ENCODE measurements around the gene CBL. TPM values are rescaled to one million over a fixed set of nuclear protein-coding genes. Genes with fewer than 3 reads are reported as not detected.

Gene CBL
- total and polyA plus RNA-seq, 3 donors from 2014 or later = 58.5 to 65.7 (median 59.3) TPM

GRCh38 chr11:119207415-119207960, 1.3 kb downstream of the CBL start:
- Histone ChIP-seq H3K4me3 (peak overlapping the region in 1 of 2 donors; percentile 90), H3K27ac (peak overlapping the region in 1 of 2 donors; percentile 98), H3K36me3 (ENCODE audit: low read depth, missing control alignments) (no peaks in the 10 kb centered on the region), H3K27me3 (no peaks in the 10 kb centered on the region), H3K9me3 (no peaks in the 10 kb centered on the region), H3K4me1 (no peaks in the 10 kb centered on the region)
- no peak for TF ChIP-seq POLR2A (IDR thresholded peaks at IDR 0.05)
- TF ChIP-seq, protein P1, sequence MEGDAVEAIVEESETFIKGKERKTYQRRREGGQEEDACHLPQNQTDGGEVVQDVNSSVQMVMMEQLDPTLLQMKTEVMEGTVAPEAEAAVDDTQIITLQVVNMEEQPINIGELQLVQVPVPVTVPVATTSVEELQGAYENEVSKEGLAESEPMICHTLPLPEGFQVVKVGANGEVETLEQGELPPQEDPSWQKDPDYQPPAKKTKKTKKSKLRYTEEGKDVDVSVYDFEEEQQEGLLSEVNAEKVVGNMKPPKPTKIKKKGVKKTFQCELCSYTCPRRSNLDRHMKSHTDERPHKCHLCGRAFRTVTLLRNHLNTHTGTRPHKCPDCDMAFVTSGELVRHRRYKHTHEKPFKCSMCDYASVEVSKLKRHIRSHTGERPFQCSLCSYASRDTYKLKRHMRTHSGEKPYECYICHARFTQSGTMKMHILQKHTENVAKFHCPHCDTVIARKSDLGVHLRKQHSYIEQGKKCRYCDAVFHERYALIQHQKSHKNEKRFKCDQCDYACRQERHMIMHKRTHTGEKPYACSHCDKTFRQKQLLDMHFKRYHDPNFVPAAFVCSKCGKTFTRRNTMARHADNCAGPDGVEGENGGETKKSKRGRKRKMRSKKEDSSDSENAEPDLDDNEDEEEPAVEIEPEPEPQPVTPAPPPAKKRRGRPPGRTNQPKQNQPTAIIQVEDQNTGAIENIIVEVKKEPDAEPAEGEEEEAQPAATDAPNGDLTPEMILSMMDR (IDR thresholded peaks at IDR 0.05) = no peak
- WGBS, 2 donors = 27 to 32% methylated on average over 11 of the region's 11 CpGs
- intact Hi-C loops (cut with DNase I; ENCODE audit: low total_unique reads) = loop anchor here (5.0 kb wide), 1 partner anchor 115 kb away; no protein-coding TSS in a partner anchor
- no peak for DNase-seq

DNA sequence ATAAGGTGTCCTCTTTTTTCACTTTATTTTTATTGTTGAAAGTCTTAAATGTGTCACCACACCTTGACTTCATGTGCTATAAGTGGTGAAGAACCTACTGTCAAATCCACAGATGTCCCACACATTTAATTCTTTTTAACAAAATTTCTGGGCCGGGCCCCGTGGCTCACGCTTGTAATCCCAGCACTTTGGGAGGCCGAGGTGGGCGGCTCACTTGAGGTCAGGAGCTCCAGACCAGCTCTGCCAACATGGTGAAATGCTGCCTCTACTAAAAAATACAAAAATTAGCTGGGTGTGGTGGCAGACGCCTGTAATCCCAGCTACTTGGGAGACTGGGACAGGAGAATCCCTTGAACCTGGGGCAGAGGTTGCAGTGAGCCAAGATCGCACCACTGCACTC, 3.0 kb downstream of the CBL start:
- H3K9me3 ChIP-seq = no peaks in the 10 kb centered on the region
- H3K27ac ChIP-seq = no peak overlapping the region
- 82 to 91% methylated on average over 7 of the region's 7 CpGs for WGBS, 2 donors
- no peak for DNase-seq
- intact Hi-C loops (cut with DNase I; ENCODE audit: low total_unique reads) = loop anchor here (5.0 kb wide), 1 partner anchor 113 kb away; no protein-coding TSS in a partner anchor
- no peak for TF ChIP-seq POLR2A (IDR thresholded peaks at IDR 0.05)
- TF ChIP-seq, protein P1 (IDR thresholded peaks at IDR 0.05) = no peak
- no peak overlapping the region for H3K4me3 ChIP-seq
- H3K27me3 ChIP-seq = no peaks in the 10 kb centered on the region
- no peaks in the 10 kb centered on the region for H3K4me1 ChIP-seq
- H3K36me3 ChIP-seq (ENCODE audit: low read depth, missing control alignments) = no peaks in the 10 kb centered on the region

DNA sequence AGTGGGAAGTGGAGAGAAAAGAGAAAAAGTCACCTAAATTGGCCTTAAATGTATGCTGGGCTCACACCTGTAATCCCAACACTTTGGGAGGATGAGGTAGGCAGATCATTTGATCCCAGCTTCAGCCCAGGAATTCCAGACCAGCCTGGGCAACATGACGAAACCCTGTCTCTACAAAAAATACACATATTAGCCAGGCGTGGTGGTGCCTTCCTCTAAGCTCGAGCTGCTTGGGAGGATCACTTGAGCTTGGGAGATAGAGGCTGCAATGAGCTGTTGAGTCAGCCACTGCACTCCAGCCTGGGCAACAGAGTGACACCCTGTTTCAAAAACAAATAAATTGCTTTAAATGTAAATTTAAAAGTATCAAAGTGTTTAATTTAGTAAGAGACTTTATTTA, 3.9 kb downstream of the CBL start:
- intact Hi-C loops (cut with DNase I; ENCODE audit: low total_unique reads) = no loop called here
- no peaks in the 10 kb centered on the region for H3K9me3 ChIP-seq
- H3K27me3 ChIP-seq = no peaks in the 10 kb centered on the region
- H3K27ac ChIP-seq = no peak overlapping the region
- 81% methylated on average over 3 of the region's 3 CpGs for WGBS, 2 donors
- no peak overlapping the region for H3K4me3 ChIP-seq
- no peaks in the 10 kb centered on the region for H3K36me3 ChIP-seq (ENCODE audit: low read depth, missing control alignments)
- no peak for DNase-seq
- H3K4me1 ChIP-seq = no peaks in the 10 kb centered on the region
- TF ChIP-seq, protein P1 (IDR thresholded peaks at IDR 0.05) = no peak
- no peak for TF ChIP-seq POLR2A (IDR thresholded peaks at IDR 0.05)

GRCh38 chr11:119218141-119218878, 12.2 kb downstream of the CBL start:
- no peak for TF ChIP-seq POLR2A (IDR thresholded peaks at IDR 0.05)
- TF ChIP-seq, protein P1 (IDR thresholded peaks at IDR 0.05) = no peak
- intact Hi-C loops (cut with DNase I; ENCODE audit: low total_unique reads) = no loop called here

More at GRCh38 chr11:119218141-119218878, 12.2 kb downstream of the CBL start:
- WGBS, 2 donors = 90 to 92% methylated on average over 8 of the region's 8 CpGs
- Histone ChIP-seq H3K36me3 (ENCODE audit: low read depth, missing control alignments) (no peaks in the 10 kb centered on the region), H3K27me3 (no peaks in the 10 kb centered on the region), H3K9me3 (no peaks in the 10 kb centered on the region), H3K4me3 (no peak overlapping the region), H3K27ac (no peak overlapping the region), H3K4me1 (no peaks in the 10 kb centered on the region)
- DNase-seq = no peak
